GM23338 (cell line): ENCODE results near the gene PAPOLG. TPM values are rescaled to one million over a fixed set of nuclear protein-coding genes. Genes with fewer than 3 reads are reported as not detected.

Source experiments
- ATAC-seq: fragments of 200-7000 bp; cut with Tn5 transposase; 3 replicates; pipeline ENCODE4 v1.9.1; 2020
- DNase-seq: peaks from one replicate; pipeline ENCODE4 v3.0.0-alpha.2; 2015; ENCODE audit warnings: low spot score
- H2AFZ ChIP-seq: fragments of 200-600 bp; sonication (generic); 2 replicates; pipeline ENCODE4 v1.8.0; 2016; ENCODE audit warnings: antibody characterized with exemption, mild to moderate bottlenecking, moderate library complexity
- H3F3A ChIP-seq: fragments of 200-600 bp; sonication (generic); replicated peaks from 2 replicates; pipeline ENCODE4 v1.8.0; 2017; ENCODE audit warnings: antibody characterized with exemption, mixed run types, low read depth
- H3K27ac ChIP-seq: fragments of 200-600 bp; sonication (generic); 2 replicates; pipeline ENCODE4 v1.6.1; 2016; ENCODE audit warnings: low read depth
- H3K27me3 ChIP-seq: fragments of 200-600 bp; sonication (generic); 2 replicates; pipeline ENCODE4 v1.8.0; 2016; ENCODE audit warnings: mild to moderate bottlenecking, mixed run types, moderate library complexity; ENCODE audit not compliant: insufficient read depth
- H3K36me3 ChIP-seq: fragments of 200-600 bp; sonication (generic); 2 replicates; pipeline ENCODE4 v1.8.0; 2016; ENCODE audit warnings: mild to moderate bottlenecking; ENCODE audit not compliant: insufficient read depth
- H3K4me1 ChIP-seq: fragments of 200-600 bp; sonication (generic); 2 replicates; pipeline ENCODE4 v1.8.0; 2016; ENCODE audit warnings: mild to moderate bottlenecking, moderate library complexity; ENCODE audit not compliant: insufficient read depth
- H3K4me2 ChIP-seq: fragments of 200-600 bp; sonication (generic); 2 replicates; pipeline ENCODE4 v1.7.1; 2017; ENCODE audit warnings: mixed run types
- H3K4me3 ChIP-seq: fragments of 200-600 bp; sonication (generic); 2 replicates; pipeline ENCODE4 v1.6.1; 2016; ENCODE audit warnings: mixed run types
- H3K79me2 ChIP-seq: fragments of 200-600 bp; sonication (generic); replicated peaks from 2 replicates; pipeline ENCODE4 v1.8.0; 2017; ENCODE audit warnings: mild to moderate bottlenecking; ENCODE audit not compliant: insufficient read depth
- H3K9me2 ChIP-seq: fragments of 200-600 bp; sonication (generic); 2 replicates; pipeline ENCODE4 v1.8.0; 2017; ENCODE audit not compliant: insufficient read depth
- H4K20me1 ChIP-seq: fragments of 200-600 bp; sonication (generic); replicated peaks from 2 replicates; pipeline ENCODE4 v1.8.0; 2017; ENCODE audit warnings: mild to moderate bottlenecking; ENCODE audit not compliant: insufficient read depth
- H3K27ac Mint-ChIP-seq: 2 replicates; pipeline ENCODE4 v1.8.0; 2020; ENCODE audit warnings: inconsistent platforms, mild to moderate bottlenecking, moderate library complexity, mixed read lengths
- H3K27me3 Mint-ChIP-seq: 3 replicates; pipeline ENCODE4 v1.8.0; 2022; ENCODE audit warnings: low read depth, mild to moderate bottlenecking, moderate library complexity, mixed read lengths, inconsistent platforms; ENCODE audit not compliant: insufficient read depth, poor library complexity
- H3K36me3 Mint-ChIP-seq: 3 replicates; pipeline ENCODE4 v1.8.0; 2021; ENCODE audit warnings: low read depth, mild to moderate bottlenecking, inconsistent platforms, moderate library complexity, mixed read lengths
- H3K4me1 Mint-ChIP-seq: 3 replicates; pipeline ENCODE4 v1.8.0; 2020; ENCODE audit warnings: mild to moderate bottlenecking, inconsistent platforms, mixed read lengths
- H3K4me3 Mint-ChIP-seq: 3 replicates; pipeline ENCODE4 v1.8.0; 2021; ENCODE audit warnings: moderate library complexity, mild to moderate bottlenecking, inconsistent platforms, mixed read lengths
- H3K9me3 Mint-ChIP-seq: 3 replicates; pipeline ENCODE4 v1.8.0; 2020; ENCODE audit warnings: moderate library complexity, mild to moderate bottlenecking, inconsistent platforms, mixed read lengths
- CREB1 ChIP-seq: fragments of 250-450 bp; sonication (Bioruptor Pico); IDR thresholded peaks from 2 replicates; pipeline ENCODE4 v1.5.0; 2020; ENCODE audit warnings: low read depth, mild to moderate bottlenecking, moderate library complexity
- EZH2 ChIP-seq: fragments of 200-600 bp; sonication (generic); IDR thresholded peaks from one replicate; pipeline ENCODE4 v1.8.0; 2017; ENCODE audit warnings: antibody characterized with exemption, mild to moderate bottlenecking, low read depth; ENCODE audit not compliant: unreplicated experiment
- EZH2phosphoT487 ChIP-seq: fragments of 200-600 bp; sonication (generic); IDR thresholded peaks from one replicate; pipeline ENCODE4 v1.8.1; 2018; ENCODE audit warnings: antibody characterized with exemption; ENCODE audit not compliant: unreplicated experiment
- JUNB ChIP-seq: IDR thresholded peaks from one replicate; pipeline ENCODE4 v1.6.1; 2016; ENCODE audit warnings: antibody characterized with exemption; ENCODE audit not compliant: unreplicated experiment
- NANOG ChIP-seq: IDR thresholded peaks from 2 replicates; pipeline ENCODE4 v1.6.1; 2016; ENCODE audit warnings: antibody characterized with exemption, borderline replicate concordance
- POLR2AphosphoS5 ChIP-seq: IDR thresholded peaks from 2 replicates; pipeline ENCODE4 v1.6.1; 2016; ENCODE audit warnings: antibody characterized with exemption, low read depth
- STAT1 ChIP-seq: IDR thresholded peaks from one replicate; pipeline ENCODE4 v1.6.1; 2016; ENCODE audit warnings: antibody characterized with exemption; ENCODE audit not compliant: unreplicated experiment
- ZNF114 ChIP-seq: fragments of 250-450 bp; sonication (Bioruptor Pico); IDR thresholded peaks from 2 replicates; pipeline ENCODE4 v1.5.0; 2020; ENCODE audit warnings: mild to moderate bottlenecking, moderate library complexity
- ZNF331 ChIP-seq: fragments of 250-450 bp; sonication (Bioruptor Pico); IDR thresholded peaks from 2 replicates; pipeline ENCODE4 v1.5.0; 2020; ENCODE audit warnings: low read depth, mild to moderate bottlenecking, moderate library complexity
- polyA plus RNA-seq: library from polyadenylated mRNA; unstranded; fragments of >200 nt; fragmentation: Nextera tagmentation; extraction: Ambion mirVana; gene quantifications from 2 replicates; pipeline ENCODE4 v1.2.1, GENCODE V29; 2016
- total RNA-seq: library from RNA; depleted of rRNA; stranded (reverse); fragments of >200 nt; shearing (Covaris generic); gene quantifications from 2 replicates; pipeline ENCODE4 v1.2.3, GENCODE V29; 2014
- TF ChIP-seq, protein P1 (sequence below), 2 experiments: fragments of 200-600 bp in 1 of 2; sonication (generic) in 1 of 2; conservative IDR thresholded peaks; 2 replicates each; pipeline versions ENCODE4 v1.5.1 to v1.6.1; 2016 to 2017; ENCODE audit warnings: antibody characterized with exemption in 2 of 2, low read depth in 2 of 2, mild to moderate bottlenecking in 2 of 2, moderate library complexity in 1 of 2
- TF ChIP-seq, protein P2 (sequence below): IDR thresholded peaks from 2 replicates; pipeline ENCODE4 v1.6.1; 2016; ENCODE audit warnings: antibody characterized with exemption
- TF ChIP-seq, protein P3 (sequence below): IDR thresholded peaks from one replicate; pipeline ENCODE4 v1.6.1; 2018; ENCODE audit warnings: antibody characterized with exemption; ENCODE audit not compliant: unreplicated experiment
- TF ChIP-seq, protein P4 (sequence below): fragments of 250-450 bp; sonication (Bioruptor Pico); IDR thresholded peaks from 2 replicates; pipeline ENCODE4 v1.5.0; 2020; ENCODE audit warnings: mild to moderate bottlenecking, moderate library complexity

Gene PAPOLG
- total and polyA plus RNA-seq, 2 experiments from 2014 or later = 13.8 to 31.2 TPM

DNA sequence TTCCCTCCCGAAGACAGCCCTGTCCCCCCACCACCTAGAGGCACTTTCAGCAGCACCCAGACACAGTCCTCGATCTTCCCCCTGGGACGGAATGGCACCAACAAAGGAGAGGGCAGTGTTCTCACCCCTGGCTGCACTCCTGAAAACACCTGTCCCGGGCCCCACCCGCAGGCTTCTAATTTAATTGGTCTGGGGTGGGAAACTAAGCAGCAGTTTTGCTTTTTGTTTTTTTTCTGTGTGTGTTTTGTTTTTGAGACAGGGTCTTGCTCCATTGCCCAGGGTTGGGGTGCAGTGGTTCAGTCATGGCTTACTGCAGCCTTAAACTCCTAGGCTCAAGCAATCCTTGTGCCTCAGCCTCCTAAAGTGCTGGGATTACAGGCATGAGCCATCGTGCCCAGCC is 86.9 kb downstream of the PAPOLG start:
- Histone ChIP-seq H3K4me3 (no peak overlapping the region), H3K27me3 (peaks cover 39% of the 10 kb centered on the region), H3F3A (no peaks in the 10 kb centered on the region), H3K79me2 (no peaks in the 10 kb centered on the region), H3K36me3 (no peaks in the 10 kb centered on the region), H2AFZ (no peak overlapping the region), H3K27ac (no peak overlapping the region), H3K4me1 (0 out of 2 replicates have a peak, but pooled peaks cover 9% of the 10 kb centered on the region), H4K20me1 (no peaks in the 10 kb centered on the region; the same call in 1 of the 2 replicates), H3K4me2 (no peak overlapping the region), H3K9me2 (no peaks in the 10 kb centered on the region)
- Mint-ChIP-seq H3K27ac (no peak overlapping the region), H3K4me3 (no peak overlapping the region), H3K27me3 (peaks cover 31% of the 10 kb centered on the region), H3K4me1 (peaks cover 9% of the 10 kb centered on the region), H3K9me3 (no peaks in the 10 kb centered on the region), H3K36me3 (no peaks in the 10 kb centered on the region)
- DNase-seq (no peak), ATAC-seq (no peak)
- TF ChIP-seq ZNF114 (CRISPR knock-in tag) = no peak
- no peak for TF ChIP-seq EZH2phosphoT487
- TF ChIP-seq, protein P1, sequence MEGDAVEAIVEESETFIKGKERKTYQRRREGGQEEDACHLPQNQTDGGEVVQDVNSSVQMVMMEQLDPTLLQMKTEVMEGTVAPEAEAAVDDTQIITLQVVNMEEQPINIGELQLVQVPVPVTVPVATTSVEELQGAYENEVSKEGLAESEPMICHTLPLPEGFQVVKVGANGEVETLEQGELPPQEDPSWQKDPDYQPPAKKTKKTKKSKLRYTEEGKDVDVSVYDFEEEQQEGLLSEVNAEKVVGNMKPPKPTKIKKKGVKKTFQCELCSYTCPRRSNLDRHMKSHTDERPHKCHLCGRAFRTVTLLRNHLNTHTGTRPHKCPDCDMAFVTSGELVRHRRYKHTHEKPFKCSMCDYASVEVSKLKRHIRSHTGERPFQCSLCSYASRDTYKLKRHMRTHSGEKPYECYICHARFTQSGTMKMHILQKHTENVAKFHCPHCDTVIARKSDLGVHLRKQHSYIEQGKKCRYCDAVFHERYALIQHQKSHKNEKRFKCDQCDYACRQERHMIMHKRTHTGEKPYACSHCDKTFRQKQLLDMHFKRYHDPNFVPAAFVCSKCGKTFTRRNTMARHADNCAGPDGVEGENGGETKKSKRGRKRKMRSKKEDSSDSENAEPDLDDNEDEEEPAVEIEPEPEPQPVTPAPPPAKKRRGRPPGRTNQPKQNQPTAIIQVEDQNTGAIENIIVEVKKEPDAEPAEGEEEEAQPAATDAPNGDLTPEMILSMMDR (conservative IDR thresholded peaks at IDR 0.05; ENCODE audit: low read depth in 2 of 2) = no peak
- TF ChIP-seq, protein P2, sequence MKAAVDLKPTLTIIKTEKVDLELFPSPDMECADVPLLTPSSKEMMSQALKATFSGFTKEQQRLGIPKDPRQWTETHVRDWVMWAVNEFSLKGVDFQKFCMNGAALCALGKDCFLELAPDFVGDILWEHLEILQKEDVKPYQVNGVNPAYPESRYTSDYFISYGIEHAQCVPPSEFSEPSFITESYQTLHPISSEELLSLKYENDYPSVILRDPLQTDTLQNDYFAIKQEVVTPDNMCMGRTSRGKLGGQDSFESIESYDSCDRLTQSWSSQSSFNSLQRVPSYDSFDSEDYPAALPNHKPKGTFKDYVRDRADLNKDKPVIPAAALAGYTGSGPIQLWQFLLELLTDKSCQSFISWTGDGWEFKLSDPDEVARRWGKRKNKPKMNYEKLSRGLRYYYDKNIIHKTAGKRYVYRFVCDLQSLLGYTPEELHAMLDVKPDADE = no peak
- no peak for TF ChIP-seq NANOG
- TF ChIP-seq STAT1 = no peak
- no peak for TF ChIP-seq ZNF331 (CRISPR knock-in tag)
- no peak for TF ChIP-seq CREB1
- TF ChIP-seq EZH2 = no peak
- TF ChIP-seq, protein P3, sequence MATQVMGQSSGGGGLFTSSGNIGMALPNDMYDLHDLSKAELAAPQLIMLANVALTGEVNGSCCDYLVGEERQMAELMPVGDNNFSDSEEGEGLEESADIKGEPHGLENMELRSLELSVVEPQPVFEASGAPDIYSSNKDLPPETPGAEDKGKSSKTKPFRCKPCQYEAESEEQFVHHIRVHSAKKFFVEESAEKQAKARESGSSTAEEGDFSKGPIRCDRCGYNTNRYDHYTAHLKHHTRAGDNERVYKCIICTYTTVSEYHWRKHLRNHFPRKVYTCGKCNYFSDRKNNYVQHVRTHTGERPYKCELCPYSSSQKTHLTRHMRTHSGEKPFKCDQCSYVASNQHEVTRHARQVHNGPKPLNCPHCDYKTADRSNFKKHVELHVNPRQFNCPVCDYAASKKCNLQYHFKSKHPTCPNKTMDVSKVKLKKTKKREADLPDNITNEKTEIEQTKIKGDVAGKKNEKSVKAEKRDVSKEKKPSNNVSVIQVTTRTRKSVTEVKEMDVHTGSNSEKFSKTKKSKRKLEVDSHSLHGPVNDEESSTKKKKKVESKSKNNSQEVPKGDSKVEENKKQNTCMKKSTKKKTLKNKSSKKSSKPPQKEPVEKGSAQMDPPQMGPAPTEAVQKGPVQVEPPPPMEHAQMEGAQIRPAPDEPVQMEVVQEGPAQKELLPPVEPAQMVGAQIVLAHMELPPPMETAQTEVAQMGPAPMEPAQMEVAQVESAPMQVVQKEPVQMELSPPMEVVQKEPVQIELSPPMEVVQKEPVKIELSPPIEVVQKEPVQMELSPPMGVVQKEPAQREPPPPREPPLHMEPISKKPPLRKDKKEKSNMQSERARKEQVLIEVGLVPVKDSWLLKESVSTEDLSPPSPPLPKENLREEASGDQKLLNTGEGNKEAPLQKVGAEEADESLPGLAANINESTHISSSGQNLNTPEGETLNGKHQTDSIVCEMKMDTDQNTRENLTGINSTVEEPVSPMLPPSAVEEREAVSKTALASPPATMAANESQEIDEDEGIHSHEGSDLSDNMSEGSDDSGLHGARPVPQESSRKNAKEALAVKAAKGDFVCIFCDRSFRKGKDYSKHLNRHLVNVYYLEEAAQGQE = no peak
- TF ChIP-seq JUNB = no peak
- no peak for TF ChIP-seq POLR2AphosphoS5
- TF ChIP-seq, protein P4, sequence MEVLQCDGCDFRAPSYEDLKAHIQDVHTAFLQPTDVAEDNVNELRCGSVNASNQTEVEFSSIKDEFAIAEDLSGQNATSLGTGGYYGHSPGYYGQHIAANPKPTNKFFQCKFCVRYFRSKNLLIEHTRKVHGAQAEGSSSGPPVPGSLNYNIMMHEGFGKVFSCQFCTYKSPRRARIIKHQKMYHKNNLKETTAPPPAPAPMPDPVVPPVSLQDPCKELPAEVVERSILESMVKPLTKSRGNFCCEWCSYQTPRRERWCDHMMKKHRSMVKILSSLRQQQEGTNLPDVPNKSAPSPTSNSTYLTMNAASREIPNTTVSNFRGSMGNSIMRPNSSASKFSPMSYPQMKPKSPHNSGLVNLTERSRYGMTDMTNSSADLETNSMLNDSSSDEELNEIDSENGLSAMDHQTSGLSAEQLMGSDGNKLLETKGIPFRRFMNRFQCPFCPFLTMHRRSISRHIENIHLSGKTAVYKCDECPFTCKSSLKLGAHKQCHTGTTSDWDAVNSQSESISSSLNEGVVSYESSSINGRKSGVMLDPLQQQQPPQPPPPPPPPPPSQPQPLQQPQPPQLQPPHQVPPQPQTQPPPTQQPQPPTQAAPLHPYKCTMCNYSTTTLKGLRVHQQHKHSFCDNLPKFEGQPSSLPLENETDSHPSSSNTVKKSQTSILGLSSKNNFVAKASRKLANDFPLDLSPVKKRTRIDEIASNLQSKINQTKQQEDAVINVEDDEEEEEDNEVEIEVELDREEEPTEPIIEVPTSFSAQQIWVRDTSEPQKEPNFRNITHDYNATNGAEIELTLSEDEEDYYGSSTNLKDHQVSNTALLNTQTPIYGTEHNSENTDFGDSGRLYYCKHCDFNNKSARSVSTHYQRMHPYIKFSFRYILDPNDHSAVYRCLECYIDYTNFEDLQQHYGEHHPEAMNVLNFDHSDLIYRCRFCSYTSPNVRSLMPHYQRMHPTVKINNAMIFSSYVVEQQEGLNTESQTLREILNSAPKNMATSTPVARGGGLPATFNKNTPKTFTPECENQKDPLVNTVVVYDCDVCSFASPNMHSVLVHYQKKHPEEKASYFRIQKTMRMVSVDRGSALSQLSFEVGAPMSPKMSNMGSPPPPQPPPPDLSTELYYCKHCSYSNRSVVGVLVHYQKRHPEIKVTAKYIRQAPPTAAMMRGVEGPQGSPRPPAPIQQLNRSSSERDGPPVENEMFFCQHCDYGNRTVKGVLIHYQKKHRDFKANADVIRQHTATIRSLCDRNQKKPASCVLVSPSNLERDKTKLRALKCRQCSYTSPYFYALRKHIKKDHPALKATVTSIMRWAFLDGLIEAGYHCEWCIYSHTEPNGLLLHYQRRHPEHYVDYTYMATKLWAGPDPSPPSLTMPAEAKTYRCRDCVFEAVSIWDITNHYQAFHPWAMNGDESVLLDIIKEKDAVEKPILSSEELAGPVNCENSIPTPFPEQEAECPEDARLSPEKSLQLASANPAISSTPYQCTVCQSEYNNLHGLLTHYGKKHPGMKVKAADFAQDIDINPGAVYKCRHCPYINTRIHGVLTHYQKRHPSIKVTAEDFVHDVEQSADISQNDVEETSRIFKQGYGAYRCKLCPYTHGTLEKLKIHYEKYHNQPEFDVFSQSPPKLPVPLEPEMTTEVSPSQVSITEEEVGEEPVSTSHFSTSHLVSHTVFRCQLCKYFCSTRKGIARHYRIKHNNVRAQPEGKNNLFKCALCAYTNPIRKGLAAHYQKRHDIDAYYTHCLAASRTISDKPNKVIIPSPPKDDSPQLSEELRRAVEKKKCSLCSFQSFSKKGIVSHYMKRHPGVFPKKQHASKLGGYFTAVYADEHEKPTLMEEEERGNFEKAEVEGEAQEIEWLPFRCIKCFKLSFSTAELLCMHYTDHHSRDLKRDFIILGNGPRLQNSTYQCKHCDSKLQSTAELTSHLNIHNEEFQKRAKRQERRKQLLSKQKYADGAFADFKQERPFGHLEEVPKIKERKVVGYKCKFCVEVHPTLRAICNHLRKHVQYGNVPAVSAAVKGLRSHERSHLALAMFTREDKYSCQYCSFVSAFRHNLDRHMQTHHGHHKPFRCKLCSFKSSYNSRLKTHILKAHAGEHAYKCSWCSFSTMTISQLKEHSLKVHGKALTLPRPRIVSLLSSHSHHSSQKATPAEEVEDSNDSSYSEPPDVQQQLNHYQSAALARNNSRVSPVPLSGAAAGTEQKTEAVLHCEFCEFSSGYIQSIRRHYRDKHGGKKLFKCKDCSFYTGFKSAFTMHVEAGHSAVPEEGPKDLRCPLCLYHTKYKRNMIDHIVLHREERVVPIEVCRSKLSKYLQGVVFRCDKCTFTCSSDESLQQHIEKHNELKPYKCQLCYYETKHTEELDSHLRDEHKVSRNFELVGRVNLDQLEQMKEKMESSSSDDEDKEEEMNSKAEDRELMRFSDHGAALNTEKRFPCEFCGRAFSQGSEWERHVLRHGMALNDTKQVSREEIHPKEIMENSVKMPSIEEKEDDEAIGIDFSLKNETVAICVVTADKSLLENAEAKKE = no peak
